Stimulated activated CD4-positive, alpha-beta T cell treated with anti-CD3 and anti-CD28 coated beads, Interleukin-12 subunit alpha, Interleukin-12 subunit beta, amount 100 ng/mL, for 48 hours (primary cell): ENCODE measurements around the gene SLC16A2.

ENCODE experiments used
- DNase-seq, 3 donors: peaks; one replicate each; pipeline ENCODE4 v3.0.0-alpha.2; 2020; ENCODE audit warnings: low read depth in 2 of 3, low spot score in 1 of 3

The SLC16A2 gene

DNA sequence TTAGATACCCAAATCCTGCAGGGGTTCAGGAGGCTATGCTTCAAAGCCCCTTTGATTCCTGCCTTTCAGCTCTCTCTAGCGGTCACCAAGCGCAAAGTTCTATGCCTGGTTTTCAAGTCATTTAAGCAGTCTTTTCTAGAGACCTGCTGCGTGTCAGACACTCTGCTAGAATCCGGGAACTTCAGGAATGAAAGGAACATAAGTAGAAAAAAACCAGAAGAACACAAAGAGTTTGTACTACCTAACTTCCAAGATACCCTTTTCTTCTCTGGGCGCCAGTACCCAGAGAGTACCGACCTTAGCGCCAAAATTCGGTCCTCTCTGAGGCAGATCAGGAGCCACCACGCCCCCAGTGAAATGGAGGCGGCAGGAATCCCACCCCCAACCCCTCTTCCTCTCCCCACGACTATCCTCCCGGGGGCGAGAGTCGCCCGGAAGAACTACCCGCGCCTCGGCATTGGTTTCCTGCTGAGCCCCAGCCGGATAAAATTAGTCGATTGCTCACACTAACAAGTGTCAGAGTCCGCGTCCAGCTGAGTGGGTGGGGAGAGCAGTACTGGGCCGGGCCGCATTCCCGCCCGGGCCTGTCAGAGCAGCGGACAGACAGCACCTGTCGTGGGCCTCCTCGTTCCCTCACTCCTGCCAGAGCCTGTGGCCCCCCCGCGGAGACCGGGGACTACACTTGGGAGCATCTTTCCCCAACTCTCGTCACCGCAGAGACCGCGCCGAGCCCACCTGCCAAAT is 114.3 kb downstream of the SLC16A2 start:
- DNase-seq, result no peak

DNA sequence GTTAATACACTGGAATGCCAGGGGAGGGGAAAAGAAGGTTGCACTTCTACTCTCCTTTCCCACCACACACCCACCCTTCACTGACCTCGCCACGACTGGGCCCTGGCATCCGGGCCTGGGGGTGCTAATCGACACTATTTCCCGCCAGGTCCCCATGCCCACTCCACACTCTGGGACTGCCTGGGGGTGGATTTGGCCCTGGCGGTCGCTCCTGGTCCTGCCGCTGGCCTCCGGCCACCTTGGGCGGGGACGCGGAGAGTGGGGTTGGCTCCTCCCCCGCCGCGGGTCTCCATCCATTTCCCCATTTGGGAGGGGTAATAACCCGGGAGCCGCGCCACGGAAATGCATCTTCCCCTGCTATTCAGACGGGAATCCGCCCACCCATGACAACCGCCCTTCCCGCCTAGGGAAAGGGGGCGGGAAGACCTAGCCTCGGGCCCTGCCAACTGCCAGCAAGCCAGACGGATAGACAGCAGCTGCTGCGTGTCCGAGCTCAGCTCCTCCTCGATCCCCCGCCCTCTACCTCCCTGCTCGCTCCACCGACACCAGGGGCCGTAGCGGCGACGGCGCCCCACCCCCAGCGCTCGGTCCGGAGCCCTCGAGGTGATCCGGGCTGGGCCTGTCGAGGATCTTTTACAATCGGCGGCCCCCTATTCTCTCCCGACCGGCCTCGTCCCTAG is 115.0 kb downstream of the SLC16A2 start:
- DNase-seq, result peak in 1 of 3 donors; percentile 35

DNA sequence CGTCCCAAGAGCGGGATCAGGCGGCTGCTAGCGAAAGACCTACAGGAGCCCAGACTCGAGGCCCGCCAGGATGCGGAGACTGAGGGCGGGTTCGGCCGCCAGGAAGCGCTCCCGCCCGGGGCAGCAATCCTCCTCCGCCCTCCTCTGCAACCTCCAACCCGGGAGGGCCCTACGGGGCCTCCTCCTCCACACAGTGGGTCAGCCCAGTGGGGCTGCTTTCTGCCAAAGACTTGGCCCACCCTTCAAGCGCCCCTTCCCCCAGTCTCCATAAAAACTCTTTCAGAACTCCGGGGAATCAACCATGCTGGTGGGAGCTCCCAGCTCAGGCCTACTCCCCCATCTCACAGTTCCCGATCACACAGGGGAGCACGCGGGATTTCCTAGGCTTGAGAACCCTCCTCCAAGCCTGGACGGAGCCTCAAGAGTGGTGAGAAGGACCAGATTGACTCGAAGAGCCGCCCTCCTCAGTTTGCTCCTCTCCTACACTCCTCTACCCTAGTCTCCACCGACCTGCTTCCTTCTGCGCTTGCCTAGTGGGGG is 115.6 kb downstream of the SLC16A2 start:
- no peak for DNase-seq

DNA sequence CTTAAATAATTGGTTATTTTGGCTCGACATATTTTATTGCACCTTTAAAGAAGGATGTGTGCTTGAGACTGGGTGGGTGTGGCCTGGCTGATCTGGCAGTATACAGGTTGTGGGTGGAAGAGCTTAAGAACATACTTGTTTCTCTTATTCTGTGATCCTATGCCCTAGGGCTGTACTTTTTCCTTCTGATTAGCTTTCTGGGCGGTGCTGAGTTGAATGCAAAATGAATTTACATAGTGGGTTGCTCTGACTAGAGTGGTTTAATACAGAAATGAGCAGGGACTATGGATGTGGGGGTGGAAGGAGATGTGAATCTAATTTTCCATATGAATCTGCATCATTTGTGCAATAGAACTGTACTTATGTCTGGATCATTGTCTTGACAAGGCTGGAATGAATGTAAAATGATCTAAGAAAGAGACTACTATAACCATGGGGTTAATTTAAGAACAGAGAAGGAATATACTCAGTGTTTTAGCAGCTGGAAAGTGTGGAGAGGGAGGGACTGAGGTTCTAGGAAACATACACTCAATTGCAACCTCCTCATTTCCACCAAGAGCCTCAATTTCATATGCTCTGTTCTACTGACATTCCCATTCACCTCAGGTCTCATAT is 119.4 kb downstream of the SLC16A2 start:
- DNase-seq, result no peak

DNA sequence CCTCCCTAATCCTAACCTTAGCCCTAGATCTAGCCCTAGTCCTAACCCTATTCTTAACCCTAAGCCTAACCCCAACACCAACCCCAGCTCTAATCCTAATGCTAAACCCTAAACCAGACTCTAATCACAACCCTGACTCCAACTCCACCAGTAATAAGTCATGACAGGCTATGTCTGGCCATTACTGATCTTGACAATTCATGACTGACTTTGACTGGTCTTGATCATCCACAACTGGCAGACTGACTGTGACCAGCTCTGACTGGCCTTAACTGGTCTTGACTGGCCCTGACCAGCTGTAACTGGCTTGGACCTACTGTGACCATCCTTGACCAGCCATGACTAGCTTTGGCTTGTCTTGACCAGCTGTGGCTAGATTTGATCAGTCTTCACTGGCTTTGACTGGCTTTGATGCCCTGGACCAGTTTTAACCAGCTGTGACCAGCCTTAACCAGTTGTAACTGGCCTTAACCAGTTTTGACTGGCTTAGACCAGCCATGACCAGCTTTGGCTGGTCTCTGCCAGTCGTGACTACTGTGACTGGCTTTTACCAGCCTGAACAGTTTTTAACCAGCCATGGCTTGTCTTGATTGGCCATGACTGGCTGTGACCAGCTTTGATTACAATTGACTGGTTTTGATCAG is 124.7 kb downstream of the SLC16A2 start:
- DNase-seq, result no peak

DNA sequence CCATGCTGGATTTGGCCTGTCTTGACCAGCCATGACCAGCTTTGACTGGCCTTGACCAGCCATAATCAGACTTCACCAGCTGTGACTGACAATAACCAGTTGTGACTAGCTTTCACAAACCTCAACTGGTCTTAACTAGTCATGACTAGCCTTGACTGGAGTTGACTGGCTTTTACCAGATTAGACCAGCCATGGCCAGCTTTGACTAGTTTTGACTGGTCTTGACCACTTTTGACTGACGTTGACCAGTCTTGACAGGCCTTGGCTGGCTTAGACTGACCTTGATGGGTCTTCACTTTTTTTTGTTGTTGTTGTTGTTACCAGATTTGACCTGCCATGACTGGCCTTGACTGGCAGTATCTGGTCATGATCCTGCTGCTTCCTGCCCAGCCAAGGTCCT is 125.7 kb downstream of the SLC16A2 start:
- DNase-seq, result no peak

DNA sequence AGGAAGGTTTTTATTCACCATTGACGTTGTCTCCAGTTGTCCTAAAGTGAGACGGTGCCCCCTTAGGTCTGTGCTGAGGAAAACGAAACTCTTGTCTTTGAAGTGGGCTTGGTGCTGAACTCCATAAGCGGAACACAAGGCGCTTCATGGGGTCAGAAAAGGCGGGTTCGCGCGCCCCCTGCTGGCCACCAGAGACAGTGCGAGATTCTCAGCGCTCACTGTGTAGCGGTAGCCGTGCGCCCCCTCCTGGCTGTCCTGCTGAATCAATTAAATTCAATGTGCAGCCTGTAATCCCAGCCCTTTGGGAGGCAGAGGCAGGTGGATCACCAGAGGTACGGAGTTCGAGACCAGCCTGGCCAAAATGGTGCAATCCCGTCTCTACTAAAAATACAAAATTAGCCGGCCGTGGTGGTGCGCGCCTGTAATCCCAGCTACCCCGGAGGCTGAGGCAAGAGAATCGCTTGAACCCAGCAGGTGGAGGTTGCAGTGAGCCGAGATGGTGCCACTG is 129.1 kb downstream of the SLC16A2 start:
- peak; percentile 71 to 87 (median 78) for DNase-seq

DNA sequence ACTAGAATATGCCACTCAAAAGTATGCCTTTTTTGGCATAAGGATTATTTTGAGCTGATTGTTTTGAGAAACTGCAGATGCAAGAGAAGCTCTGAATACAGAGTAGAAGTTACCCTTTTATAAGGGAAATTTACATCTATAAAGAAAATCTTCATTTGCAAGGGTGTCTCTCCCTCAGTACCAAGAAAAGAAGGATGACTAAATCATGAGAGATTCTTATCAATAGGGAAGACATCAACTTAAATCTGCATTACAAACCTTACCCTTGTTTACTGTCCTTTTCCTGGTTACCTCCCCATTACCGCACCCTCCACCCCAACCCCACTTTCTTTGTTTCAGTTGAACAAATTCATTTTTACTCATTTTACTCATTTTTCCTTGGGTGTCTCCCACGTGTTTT is 130.6 kb downstream of the SLC16A2 start:
- no peak for DNase-seq

DNA sequence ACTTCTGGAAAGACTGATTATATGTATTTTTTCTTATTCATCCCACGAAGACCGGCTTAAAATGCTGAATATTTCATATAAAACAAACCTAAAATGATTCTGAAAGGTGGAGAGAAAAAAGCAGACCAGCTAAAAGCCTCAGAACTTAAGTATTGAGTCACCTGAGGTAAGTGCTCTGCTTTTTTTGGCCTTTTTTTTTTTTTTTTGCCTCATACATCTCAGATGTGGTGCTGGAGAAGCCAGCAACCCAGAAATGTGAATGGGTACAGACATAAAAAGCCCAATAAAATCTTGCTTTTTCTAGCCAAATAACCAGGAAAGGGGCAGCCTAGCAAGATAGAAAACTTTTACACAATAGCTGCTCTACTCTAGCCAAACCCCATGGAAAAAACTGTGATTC is 136.1 kb downstream of the SLC16A2 start:
- no peak for DNase-seq

DNA sequence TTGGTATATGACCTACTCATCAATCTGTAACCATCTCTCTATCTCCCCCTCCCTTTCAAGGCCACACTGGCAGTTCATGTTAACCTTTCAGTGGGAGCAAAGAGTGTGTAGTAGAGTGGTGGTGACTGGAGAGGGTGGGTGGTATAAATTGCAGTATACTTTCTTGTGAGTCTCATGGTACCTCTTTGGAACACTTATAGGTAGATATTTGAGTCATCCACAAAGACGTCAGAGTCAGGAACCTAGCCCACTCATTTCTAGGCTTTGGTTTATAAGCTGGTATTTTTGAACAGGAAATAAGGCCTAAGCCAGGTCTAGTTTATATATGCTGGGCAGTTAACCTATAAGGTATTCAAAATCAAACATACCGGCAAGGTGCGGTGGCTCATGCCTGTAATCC is 156.8 kb downstream of the SLC16A2 start:
- peak in 1 of 3 donors; percentile 5 for DNase-seq

DNA sequence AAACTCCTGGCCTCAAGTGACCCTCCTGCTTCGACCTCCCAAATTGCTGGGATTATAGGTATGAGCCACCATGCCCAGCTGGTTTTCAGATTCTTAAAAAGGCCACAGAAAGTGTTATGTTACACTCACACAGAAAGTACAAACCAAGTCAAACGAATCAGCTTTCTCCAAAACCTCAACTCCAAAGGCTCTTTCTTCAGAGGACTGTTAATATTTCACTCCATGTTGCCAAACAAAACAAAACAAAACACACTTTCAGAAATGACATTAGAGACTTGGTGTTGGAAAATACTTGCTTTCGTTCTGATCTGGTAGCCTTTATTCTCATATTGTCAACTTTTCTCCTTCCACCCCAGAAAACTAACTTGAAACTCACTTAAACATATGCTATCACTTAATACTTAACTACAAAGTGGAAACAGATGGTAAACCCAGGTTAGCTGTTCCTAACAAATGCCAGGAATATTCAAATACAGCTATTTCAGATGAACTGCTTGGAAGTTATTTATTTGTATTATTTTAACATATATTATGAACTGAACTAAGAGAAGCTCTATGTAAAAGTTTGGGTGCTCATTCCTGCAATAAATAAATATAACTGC is 158.4 kb downstream of the SLC16A2 start:
- no peak for DNase-seq
